Left kidney (tissue), 2 donors: ENCODE results near the gene MRPL17. TPM values are rescaled to one million over a fixed set of nuclear protein-coding genes. Genes with fewer than 3 reads are reported as not detected.

Source experiments
- DNase-seq: peaks from one replicate; pipeline ENCODE4 v3.0.0-alpha.2; 2013
- polyA plus RNA-seq: library from polyadenylated mRNA; unstranded; fragments of 120-200 nt; gene quantifications from one replicate; pipeline ENCODE4 v1.2.1, GENCODE V29; 2013; ENCODE audit not compliant: insufficient read length

MRPL17 gene
- polyA plus RNA-seq, 1 donor: 61.2 TPM

DNA sequence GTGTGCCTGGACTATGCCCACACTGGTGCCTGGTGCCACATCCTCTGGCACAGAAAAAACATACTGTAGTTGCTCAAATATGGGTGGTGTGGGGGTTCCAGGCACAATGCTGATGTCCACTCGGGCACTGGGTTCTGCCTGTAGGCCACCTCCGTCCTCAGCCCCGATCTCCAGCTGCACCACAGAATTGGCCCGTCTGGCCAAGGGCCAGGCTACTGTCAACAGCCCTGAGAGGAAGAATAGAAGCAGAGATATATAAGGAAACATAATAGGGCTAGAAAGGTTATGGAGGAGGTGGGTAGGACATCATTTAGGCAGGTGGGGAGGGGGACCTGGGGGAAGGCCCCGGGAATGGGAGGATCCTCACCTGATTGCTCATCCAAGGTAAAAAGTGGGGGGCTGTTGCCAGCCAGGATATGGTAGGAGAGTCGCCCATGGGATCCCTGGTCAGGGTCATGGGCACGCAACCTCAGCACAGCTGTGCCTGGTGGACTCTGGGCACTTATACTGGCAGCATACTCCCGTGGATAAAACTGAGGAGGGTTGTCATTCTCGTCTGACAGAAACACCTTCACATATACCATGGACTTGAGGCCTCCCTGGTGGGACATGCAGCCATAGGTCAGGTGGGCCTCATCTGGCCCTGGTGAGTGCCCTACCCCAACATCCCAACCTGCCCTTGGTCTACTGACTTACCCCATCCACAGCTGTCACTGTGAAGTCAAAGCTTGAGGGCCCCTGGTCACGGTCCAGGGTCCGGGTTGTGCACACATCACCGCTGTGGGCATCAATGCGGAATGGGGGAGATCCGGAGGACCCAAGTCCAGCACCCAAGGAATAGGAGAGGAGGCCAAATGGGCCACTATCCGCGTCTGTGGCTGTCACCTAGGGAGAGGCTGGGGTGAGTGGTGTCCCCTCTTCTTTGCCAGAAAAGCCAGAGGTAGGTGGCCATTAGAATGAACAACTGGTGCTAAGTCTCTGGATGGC lies 49.4 kb downstream of the MRPL17 start:
- DNase-seq: no peak

DNA sequence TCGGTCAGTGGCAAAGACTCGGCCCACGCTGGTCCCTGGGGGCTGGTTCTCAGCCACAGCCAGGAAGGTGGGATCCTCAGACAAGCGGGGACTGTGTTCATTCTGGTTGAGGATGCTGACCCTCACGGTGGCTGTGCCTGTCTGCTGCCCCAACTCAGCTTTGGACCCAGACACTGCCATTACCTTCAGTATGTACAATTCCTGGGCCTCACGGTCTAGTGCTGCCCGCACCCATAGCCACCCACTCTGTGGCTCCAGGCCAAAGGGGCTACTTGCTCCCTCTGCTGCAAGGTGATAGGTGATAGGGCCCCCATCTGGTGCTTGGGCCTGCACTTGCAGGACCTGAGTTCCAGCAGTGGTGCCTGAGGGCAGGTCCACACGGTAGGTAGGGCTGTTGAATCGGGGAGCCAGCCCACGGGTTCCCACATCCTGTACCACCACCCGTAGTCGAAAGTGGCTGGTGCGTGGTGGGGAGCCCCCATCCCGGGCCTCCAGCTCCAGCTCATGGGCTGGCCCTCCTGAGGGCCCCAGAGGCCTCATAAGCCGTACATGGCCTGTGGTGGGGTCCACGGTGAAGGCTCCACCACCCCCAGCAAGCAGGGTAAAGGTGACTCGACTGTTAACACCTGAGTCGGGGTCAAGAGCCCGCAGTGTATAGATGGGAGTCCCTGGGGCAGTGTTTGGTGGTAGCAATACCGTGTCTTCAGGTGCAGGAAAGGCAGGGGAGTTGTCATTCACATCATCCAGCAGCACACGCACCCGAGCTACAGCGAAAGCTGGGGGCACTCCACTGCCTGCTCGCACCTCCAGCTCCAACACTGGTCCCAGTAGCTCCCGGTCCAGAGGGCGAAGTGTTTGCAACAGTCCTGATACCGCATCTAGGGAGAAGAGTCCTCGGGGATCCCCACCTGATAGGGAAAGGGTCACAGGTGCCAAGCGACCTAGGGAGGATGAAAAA lies 50.7 kb downstream of the MRPL17 start:
- DNase-seq: no peak

DNA sequence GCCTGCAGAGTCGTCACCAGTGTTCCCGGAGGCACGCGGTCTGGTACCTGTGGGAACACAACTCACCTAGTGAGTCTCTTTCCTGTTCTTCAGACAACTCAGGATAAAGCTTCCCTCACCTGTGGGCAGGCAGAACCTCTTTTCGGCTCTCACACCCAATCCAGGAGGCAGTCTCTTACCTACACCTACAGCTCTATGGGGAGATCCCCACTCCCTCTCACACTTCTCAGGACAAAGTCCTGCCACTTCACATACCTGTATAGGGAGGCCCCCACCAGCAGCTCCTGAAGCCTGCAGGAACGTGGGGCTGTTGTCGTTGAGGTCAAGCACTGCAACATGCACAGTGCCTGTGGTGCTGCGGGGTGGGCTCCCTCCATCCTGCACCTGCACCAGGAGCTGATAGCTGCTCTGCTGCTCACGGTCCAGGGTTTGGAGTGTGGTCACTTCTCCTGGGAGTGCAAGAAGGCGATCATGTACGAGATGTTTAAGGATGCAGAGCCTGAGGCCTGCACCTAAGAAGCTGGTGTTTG lies 51.7 kb downstream of the MRPL17 start:
- no peak for DNase-seq

DNA sequence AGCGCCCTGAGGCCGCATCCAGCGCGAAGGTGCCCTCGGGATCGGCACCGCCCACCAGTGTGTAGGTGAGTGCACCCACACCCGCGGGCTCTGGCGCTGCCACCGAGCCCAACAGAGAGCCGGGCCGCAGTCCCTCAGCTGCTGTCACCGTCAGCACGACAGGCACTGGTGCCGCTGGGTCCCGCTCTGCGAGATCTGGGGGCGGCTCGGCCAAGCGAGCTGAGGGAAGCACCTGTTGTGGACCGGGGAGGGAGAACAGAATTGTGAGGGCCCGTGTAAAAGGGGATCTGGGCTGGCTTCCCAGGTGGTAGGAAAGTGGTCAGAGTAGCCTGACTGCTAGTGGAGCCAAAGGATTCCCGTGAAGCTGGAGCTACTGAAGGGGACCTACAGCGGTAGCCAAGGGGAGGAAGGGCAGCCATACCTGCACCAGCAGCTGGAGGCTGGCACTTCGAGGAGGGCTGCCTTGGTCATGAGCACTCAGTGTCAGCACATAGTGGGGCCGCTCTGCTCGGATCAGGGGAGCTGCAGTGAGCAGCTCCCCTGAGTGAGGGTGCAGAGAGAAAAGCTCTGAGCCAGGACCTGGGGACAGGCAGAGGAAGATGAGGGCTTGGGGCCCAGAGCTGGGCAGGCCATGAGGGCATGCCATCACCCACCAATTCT lies 52.4 kb downstream of the MRPL17 start:
- DNase-seq: no peak

Other genes with a start within 250 kb of the MRPL17 start
- gene HPX, start 242.4 kb downstream of the MRPL17 start, polyA plus RNA-seq: 4.8 TPM
- 26.5 TPM for gene TRIM3, start 209.4 kb downstream of the MRPL17 start, polyA plus RNA-seq
- gene ARFIP2, start 202.0 kb downstream of the MRPL17 start, polyA plus RNA-seq: 74.8 TPM
- 40.9 TPM for gene TIMM10B, start 201.8 kb downstream of the MRPL17 start, polyA plus RNA-seq
- 13.3 TPM for gene DNHD1, start 186.1 kb downstream of the MRPL17 start, polyA plus RNA-seq
- gene RRP8, start 79.7 kb downstream of the MRPL17 start, polyA plus RNA-seq: 21.2 TPM
- 145 TPM for gene ILK, start 79.6 kb downstream of the MRPL17 start, polyA plus RNA-seq
- 67.1 TPM for gene TAF10, start 71.1 kb downstream of the MRPL17 start, polyA plus RNA-seq
- 121 TPM for gene TPP1, start 63.9 kb downstream of the MRPL17 start, polyA plus RNA-seq
- 36.1 TPM for gene DCHS1, start 27.5 kb downstream of the MRPL17 start, polyA plus RNA-seq
- gene OR2AG2, start 88.6 kb upstream of the MRPL17 start, polyA plus RNA-seq: 0.07 TPM
- 0.10 TPM for gene OR2AG1, start 99.7 kb upstream of the MRPL17 start, polyA plus RNA-seq
- 0.07 TPM for gene OR6A2, start 116.3 kb upstream of the MRPL17 start, polyA plus RNA-seq
- gene OR10A5, start 162.3 kb upstream of the MRPL17 start, polyA plus RNA-seq: not detected
- gene OR10A2, start 179.7 kb upstream of the MRPL17 start, polyA plus RNA-seq: 0.08 TPM
- gene OR10A4, start 193.3 kb upstream of the MRPL17 start, polyA plus RNA-seq: not detected
- gene OR2D2, start 209.2 kb upstream of the MRPL17 start, polyA plus RNA-seq: not detected
- gene OR2D3, start 237.7 kb upstream of the MRPL17 start, polyA plus RNA-seq: not detected
- gene ZNF215, start 243.1 kb upstream of the MRPL17 start, polyA plus RNA-seq: 4.6 TPM